Adrenal gland (tissue), 5 donors: ENCODE data around the gene VPS36.

ENCODE experiments used
- CTCF ChIP-seq, 6 experiments: fragments of 450-650 bp in 4 of 6; fragments of 200-600 bp in 2 of 6; sonication (generic) in 1 of 6; IDR thresholded peaks; 1 replicate in 5 of 6; 2 replicates in 1 of 6; pipeline versions ENCODE4 v1.5.1 to v1.8.0; 2016 to 2021; ENCODE audit warnings: antibody characterized with exemption in 6 of 6, mild to moderate bottlenecking in 2 of 6, moderate library complexity in 1 of 6
- POLR2A ChIP-seq, 2 donors: fragments of 450-650 bp; IDR thresholded peaks; one replicate each; pipeline ENCODE4 v1.6.1; 2017; ENCODE audit warnings: antibody characterized with exemption in 2 of 2, mild to moderate bottlenecking in 2 of 2, moderate library complexity in 1 of 2
- donor health status: DM: no; HTN: no; CAD: no.

GRCh38 chr13:52447815-52448552 is 2.5 kb downstream of the VPS36 start:
- no peak for TF ChIP-seq POLR2A (IDR thresholded peaks at IDR 0.05)
- TF ChIP-seq CTCF (IDR thresholded peaks at IDR 0.05): no peak
